Stimulated activated CD4-positive, alpha-beta T cell treated with anti-CD3 and anti-CD28 coated beads, Interleukin-2, amount 100 ng/mL, for 48 hours (primary cell): ENCODE measurements around the gene BHMT.

Experiments used
- DNase-seq, 2 donors: peaks; one replicate each; pipeline ENCODE4 v3.0.0-alpha.2; 2020

BHMT gene

GRCh38 chr5:79181419-79182022, 69.9 kb downstream of the BHMT start:
- DNase-seq = no peak
